Fibroblast of lung (primary cell): Measurements from ENCODE around the gene NR4A2. TPM values are rescaled to one million over a fixed set of nuclear protein-coding genes. Genes with fewer than 3 reads are reported as not detected.
"Not testable (repeated sequence)": the region's sequence is repeated elsewhere in the genome, so short reads cannot be mapped to it uniquely, and the experiment has no call there.

Source experiments
- DNase-seq, 2 donors: peaks; one replicate each; pipeline versions ENCODE4 v3.0.0 to v3.0.0-alpha.2; 2010; ENCODE audit warnings: low read depth in 2 of 2
- H2AFZ ChIP-seq: 2 replicates; pipeline ENCODE4 v1.5.1; 2012; ENCODE audit warnings: low read length, control low read depth, inconsistent platforms
- H3K27ac ChIP-seq: 2 replicates; pipeline ENCODE4 v1.5.1; 2011; ENCODE audit warnings: low read length, control low read depth; ENCODE audit not compliant: insufficient read depth
- H3K27me3 ChIP-seq: 2 replicates; pipeline ENCODE4 v1.5.1; 2011; ENCODE audit warnings: mild to moderate bottlenecking, low read length; ENCODE audit not compliant: control insufficient read depth, insufficient read depth
- H3K36me3 ChIP-seq: 2 replicates; pipeline ENCODE4 v1.5.1; 2011; ENCODE audit warnings: low read length; ENCODE audit not compliant: control insufficient read depth, insufficient read depth
- H3K4me1 ChIP-seq: 2 replicates; pipeline ENCODE4 v1.5.1; 2011; ENCODE audit warnings: low read length; ENCODE audit not compliant: control insufficient read depth, insufficient read depth; ENCODE audit errors: extremely low read depth
- H3K4me2 ChIP-seq: 2 replicates; pipeline ENCODE4 v1.5.1; 2011; ENCODE audit warnings: low read length, control low read depth; ENCODE audit not compliant: insufficient read depth; ENCODE audit errors: extremely low read depth
- H3K4me3 ChIP-seq, 4 experiments: fragments of 200-600 bp in 1 of 4; sonication (generic) in 1 of 4; replicated peaks in 1 of 4; 2 replicates each; pipeline ENCODE4 v1.5.1; 2011 to 2016; ENCODE audit warnings: low read length in 4 of 4, low read depth in 3 of 4, mild to moderate bottlenecking in 3 of 4, control low read depth in 2 of 4, inconsistent platforms in 1 of 4, mixed read lengths in 1 of 4; ENCODE audit not compliant: insufficient read depth in 1 of 4; ENCODE audit errors: control extremely low read depth in 1 of 4
- H3K79me2 ChIP-seq: 2 replicates; pipeline ENCODE4 v1.5.1; 2012; ENCODE audit warnings: mild to moderate bottlenecking, low read length, inconsistent platforms; ENCODE audit not compliant: control insufficient read depth, insufficient read depth
- H3K9ac ChIP-seq: 2 replicates; pipeline ENCODE4 v1.5.1; 2011; ENCODE audit warnings: mild to moderate bottlenecking, low read length, control low read depth; ENCODE audit not compliant: insufficient read depth
- H3K9me3 ChIP-seq: 2 replicates; pipeline ENCODE4 v1.5.1; 2012; ENCODE audit warnings: low read depth, low read length; ENCODE audit not compliant: control insufficient read depth, insufficient read depth
- H4K20me1 ChIP-seq: 2 replicates; pipeline ENCODE4 v1.5.1; 2011; ENCODE audit warnings: low read length; ENCODE audit not compliant: control insufficient read depth, insufficient read depth; ENCODE audit errors: extremely low read depth
- CTCF ChIP-seq, 2 donors: IDR thresholded peaks in 1 of 2; conservative IDR thresholded peaks in 1 of 2; 1 replicate in 1 of 2; 2 replicates in 1 of 2; pipeline ENCODE4 v1.5.1; 2011 to 2012; ENCODE audit warnings: low read length in 2 of 2, control low read depth in 1 of 2, inconsistent platforms in 1 of 2, low read depth in 1 of 2, mild to moderate bottlenecking in 1 of 2
- EZH2 ChIP-seq: IDR thresholded peaks from 2 replicates; pipeline ENCODE4 v1.5.1; 2012; ENCODE audit warnings: low read length, control low read depth, mild to moderate bottlenecking; ENCODE audit errors: missing control alignments
- polyA plus RNA-seq, 2 donors: library from polyadenylated mRNA; depleted of rRNA in 1 of 2; stranded (reverse) in 1 of 2; unstranded in 1 of 2; fragments of >200 nt; gene quantifications; 2 replicates each; pipeline ENCODE4 v1.2.1, GENCODE V29; 2011 to 2012; ENCODE audit warnings: missing spikeins in 1 of 2
- total RNA-seq: library from RNA; depleted of rRNA; stranded (reverse); fragments of >200 nt; gene quantifications from 2 replicates; pipeline ENCODE4 v1.2.1, GENCODE V29; 2014

The NR4A2 gene
- total and polyA plus RNA-seq, 2 donors (not counting 1 experiment from before 2014, with no cell fraction given), result 0.17 to 0.62 TPM

DNA sequence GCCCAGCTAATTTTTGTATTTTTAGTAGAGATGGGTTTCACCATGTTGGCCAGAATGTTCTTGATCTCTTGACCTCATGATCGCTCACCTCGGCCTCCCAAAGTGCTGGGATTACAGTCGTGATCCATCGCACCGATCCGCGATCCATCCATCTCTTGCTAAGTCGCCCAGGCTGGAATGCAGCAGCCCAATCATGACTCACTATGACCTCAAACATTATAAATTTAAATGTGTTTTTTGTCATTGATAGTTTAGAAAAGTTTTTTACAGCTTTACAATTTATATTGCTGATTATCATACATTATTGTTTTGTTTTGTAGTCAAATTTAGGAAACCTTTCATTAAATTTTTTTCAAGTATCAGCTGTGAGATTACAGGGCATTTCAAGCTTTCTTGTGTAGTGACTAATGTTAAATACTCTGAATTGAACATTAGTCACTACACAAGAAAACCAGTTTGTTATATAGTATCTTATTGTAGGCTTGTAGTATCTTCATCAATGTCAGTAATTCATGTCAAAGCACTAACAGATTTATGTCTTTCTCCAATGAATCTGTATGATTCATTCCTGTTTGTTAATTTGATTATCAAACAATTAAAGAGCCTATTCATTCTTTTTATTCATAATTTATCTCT, 37.5 kb downstream of the NR4A2 start:
- Histone ChIP-seq H3K9ac (no peak overlapping the region), H3K27me3 (no peaks in the 10 kb centered on the region), H3K4me3 (no peak overlapping the region), H3K4me1 (no peaks in the 10 kb centered on the region), H2AFZ (no peak overlapping the region), H4K20me1 (no peaks in the 10 kb centered on the region), H3K9me3 (no peaks in the 10 kb centered on the region), H3K36me3 (no peaks in the 10 kb centered on the region), H3K4me2 (no peak overlapping the region), H3K79me2 (no peaks in the 10 kb centered on the region), H3K27ac (no peak overlapping the region)
- peak in 1 of 2 donors; percentile 21 for DNase-seq
- no peak for TF ChIP-seq CTCF (conservative IDR thresholded peaks at IDR 0.05 in 1 of 2, IDR thresholded peaks at IDR 0.05 in 1 of 2; ENCODE audit: low read depth in 1 of 2, low read length in 2 of 2)
- TF ChIP-seq EZH2, result no peak

DNA sequence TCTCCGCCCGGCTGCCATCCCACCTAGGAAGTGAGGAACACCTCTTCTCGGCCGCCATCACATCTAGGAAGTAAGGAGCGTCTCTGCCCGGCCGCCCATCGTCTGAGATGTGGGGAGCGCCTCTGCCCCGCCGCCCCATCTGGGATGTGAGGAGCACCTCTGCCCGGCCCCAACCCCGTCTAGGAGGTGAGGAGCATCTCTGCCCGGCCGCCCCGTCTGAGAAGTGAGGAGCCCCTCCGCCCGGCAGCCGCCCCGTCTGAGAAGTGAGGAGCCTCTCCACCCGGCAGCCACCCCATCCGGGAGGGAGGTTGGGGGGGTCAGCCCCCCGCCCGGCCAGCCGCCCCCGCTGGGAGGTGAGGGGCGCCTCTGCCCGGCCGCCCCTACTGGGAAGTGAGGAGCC, 39.1 kb downstream of the NR4A2 start:
- H3K4me2 ChIP-seq, DNase-seq, H3K9ac ChIP-seq, H2AFZ ChIP-seq, H3K79me2 ChIP-seq, H3K9me3 ChIP-seq, H4K20me1 ChIP-seq, H3K27ac ChIP-seq, H3K27me3 ChIP-seq, H3K4me3 ChIP-seq, H3K36me3 ChIP-seq, H3K4me1 ChIP-seq: not testable (repeated sequence)

- H3K9me3 ChIP-seq, result no peaks in the 10 kb centered on the region
- DNase-seq, result no peak
- no peak overlapping the region for H3K27ac ChIP-seq
- TF ChIP-seq EZH2 (no peak), CTCF (conservative IDR thresholded peaks at IDR 0.05 in 1 of 2, IDR thresholded peaks at IDR 0.05 in 1 of 2; ENCODE audit: low read depth in 1 of 2, low read length in 2 of 2) (no peak)
- H3K79me2 ChIP-seq, result no peaks in the 10 kb centered on the region
- no peak overlapping the region for H3K9ac ChIP-seq
- no peaks in the 10 kb centered on the region for H3K36me3 ChIP-seq
- no peak overlapping the region for H2AFZ ChIP-seq
- H3K27me3 ChIP-seq, result no peaks in the 10 kb centered on the region
- no peak overlapping the region for H3K4me2 ChIP-seq
- H4K20me1 ChIP-seq, result no peaks in the 10 kb centered on the region
- H3K4me3 ChIP-seq, result no peak overlapping the region
- no peaks in the 10 kb centered on the region for H3K4me1 ChIP-seq
Observed at GRCh38 chr2:156279446-156280150, 52.9 kb downstream of the NR4A2 start.

Other genes with a start within 250 kb of the NR4A2 start
- gene GPD2, start 103.7 kb upstream of the NR4A2 start, total RNA-seq, result 46.0 and 46.6 TPM in 2 replicates
- gene GPD2, start 103.7 kb upstream of the NR4A2 start, polyA plus RNA-seq, result 21.6 and 23.7 TPM in 2 replicates